Sigmoid colon (tissue), 7 donors: ENCODE data around the gene ANO6. TPM values are rescaled to one million over a fixed set of nuclear protein-coding genes. Genes with fewer than 3 reads are reported as not detected.
A peak's percentile ranks its signal among the peaks of the same experiment; 100 is the strongest.

Experiments used
- DNase-seq: peaks from one replicate; pipeline ENCODE4 v3.0.0-alpha.2; 2019
- H3K27ac ChIP-seq, 4 donors: fragments of 200-600 bp; sonication (generic); one replicate each; pipeline ENCODE4 v1.5.1; 2016 to 2019; ENCODE audit warnings: mild to moderate bottlenecking in 1 of 4
- H3K27me3 ChIP-seq, 3 donors: fragments of 200-600 bp; sonication (generic); one replicate each; pipeline ENCODE4 v1.5.1; 2019; ENCODE audit warnings: mild to moderate bottlenecking in 1 of 3
- H3K36me3 ChIP-seq, 4 donors: fragments of 200-600 bp; sonication (generic); one replicate each; pipeline ENCODE4 v1.5.1; 2016 to 2019
- H3K4me1 ChIP-seq, 4 donors: fragments of 200-600 bp; sonication (generic); one replicate each; pipeline ENCODE4 v1.5.1; 2017 to 2019
- H3K4me3 ChIP-seq, 4 donors: fragments of 200-600 bp; sonication (generic); one replicate each; pipeline ENCODE4 v1.5.1; 2017 to 2019; ENCODE audit warnings: mild to moderate bottlenecking in 2 of 4, moderate library complexity in 1 of 4
- H3K9me3 ChIP-seq, 4 donors: fragments of 200-600 bp in 3 of 4; sonication (generic) in 3 of 4; one replicate each; pipeline versions ENCODE4 v1.5.1 to v1.6.1; 2013 to 2019
- EP300 ChIP-seq, 4 donors: sonication (generic); formaldehyde crosslinking; IDR thresholded peaks; one replicate each; pipeline ENCODE4 v1.6.1; 2017; ENCODE audit warnings: antibody characterized with exemption in 4 of 4
- POLR2A ChIP-seq, 2 donors: fragments of 450-650 bp; IDR thresholded peaks; one replicate each; pipeline ENCODE4 v1.6.1; 2016; ENCODE audit warnings: antibody characterized with exemption in 2 of 2, mild to moderate bottlenecking in 2 of 2, moderate library complexity in 2 of 2
- POLR2AphosphoS5 ChIP-seq, 4 donors: sonication (generic); formaldehyde crosslinking; IDR thresholded peaks; one replicate each; pipeline ENCODE4 v1.6.1; 2017; ENCODE audit warnings: antibody characterized with exemption in 4 of 4
- WGBS, 2 donors: extraction: QIAGEN DNeasy Blood & Tissue Kit; methylation state at CpG; one replicate each; pipeline ENCODE4 v1.1.7; 2013; 5-methylcytosine and 5-hydroxymethylcytosine counted together
- intact Hi-C: fragments of 100-400 bp; cut with DNase I; formaldehyde crosslinking; loops from one replicate; pipeline ENCODE4 v1.15.1; 2023
- polyA plus RNA-seq, 3 donors: library from polyadenylated mRNA; stranded (reverse); fragments of 200-250 nt; gene quantifications; one replicate each; pipeline ENCODE4 v1.2.3, GENCODE V29; 2013
- total RNA-seq, 4 donors: library from RNA; depleted of rRNA; stranded (reverse); fragments of >200 nt; gene quantifications; one replicate each; pipeline ENCODE4 v1.1.0, GENCODE V29; 2016
- TF ChIP-seq, protein P1 (sequence below), 4 experiments: fragments of 450-650 bp in 3 of 4; fragments of 200-600 bp in 1 of 4; IDR thresholded peaks; one replicate each; pipeline ENCODE4 v1.5.1; 2016 to 2019; ENCODE audit warnings: antibody characterized with exemption in 4 of 4, mild to moderate bottlenecking in 3 of 4, moderate library complexity in 2 of 4
- donor health status: healthy with polysubstance abuse.
- donor health status: Bipolar disorder and iron deficiency.
- donor health status: healthy.

Gene ANO6
- total and polyA plus RNA-seq, 7 donors = 1.2 to 107 (median 98.5) TPM

DNA sequence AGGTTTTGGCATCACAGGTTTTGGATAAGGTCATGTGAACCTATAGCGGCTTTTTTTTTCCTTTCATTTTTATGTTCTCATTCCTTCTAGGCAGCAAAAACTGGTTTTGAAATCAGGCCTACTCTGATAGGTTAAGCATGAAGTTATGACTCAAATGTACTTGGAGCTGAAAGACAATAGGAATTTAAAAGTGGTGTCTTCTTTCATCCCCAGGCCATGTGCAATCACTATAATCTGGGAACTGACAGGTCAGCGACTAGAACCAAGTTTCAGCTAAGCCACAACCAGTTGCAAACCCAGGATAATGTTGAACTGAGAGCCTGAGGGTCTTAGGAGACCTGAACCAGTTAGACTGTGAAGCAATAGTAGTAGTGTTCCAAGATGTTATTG is 74.3 kb downstream of the ANO6 start:
- no peak overlapping the region for H3K4me3 ChIP-seq
- no peaks in the 10 kb centered on the region for H3K9me3 ChIP-seq
- WGBS, 2 donors = 89 to 97% methylated on average over 2 of the region's 2 CpGs
- no peaks in the 10 kb centered on the region for H3K36me3 ChIP-seq
- intact Hi-C loops = loop anchor here (5.0 kb wide), 3 partner anchors 53 to 437 kb away; partner anchors contain the start of genes ANO6 and ARID2
- peak overlapping the region; percentile 78 to 87 (median 82) for H3K27ac ChIP-seq
- no peak for DNase-seq
- no peaks in the 10 kb centered on the region for H3K27me3 ChIP-seq
- peaks cover 0 to 57% (median 41%) of the 10 kb centered on the region in 4 donors for H3K4me1 ChIP-seq
- peak; percentile 22 to 72 (median 56) for TF ChIP-seq POLR2AphosphoS5 (IDR thresholded peaks at IDR 0.05)
- TF ChIP-seq POLR2A (IDR thresholded peaks at IDR 0.05) = no peak
- no peak for TF ChIP-seq EP300 (IDR thresholded peaks at IDR 0.05)
- TF ChIP-seq, protein P1, sequence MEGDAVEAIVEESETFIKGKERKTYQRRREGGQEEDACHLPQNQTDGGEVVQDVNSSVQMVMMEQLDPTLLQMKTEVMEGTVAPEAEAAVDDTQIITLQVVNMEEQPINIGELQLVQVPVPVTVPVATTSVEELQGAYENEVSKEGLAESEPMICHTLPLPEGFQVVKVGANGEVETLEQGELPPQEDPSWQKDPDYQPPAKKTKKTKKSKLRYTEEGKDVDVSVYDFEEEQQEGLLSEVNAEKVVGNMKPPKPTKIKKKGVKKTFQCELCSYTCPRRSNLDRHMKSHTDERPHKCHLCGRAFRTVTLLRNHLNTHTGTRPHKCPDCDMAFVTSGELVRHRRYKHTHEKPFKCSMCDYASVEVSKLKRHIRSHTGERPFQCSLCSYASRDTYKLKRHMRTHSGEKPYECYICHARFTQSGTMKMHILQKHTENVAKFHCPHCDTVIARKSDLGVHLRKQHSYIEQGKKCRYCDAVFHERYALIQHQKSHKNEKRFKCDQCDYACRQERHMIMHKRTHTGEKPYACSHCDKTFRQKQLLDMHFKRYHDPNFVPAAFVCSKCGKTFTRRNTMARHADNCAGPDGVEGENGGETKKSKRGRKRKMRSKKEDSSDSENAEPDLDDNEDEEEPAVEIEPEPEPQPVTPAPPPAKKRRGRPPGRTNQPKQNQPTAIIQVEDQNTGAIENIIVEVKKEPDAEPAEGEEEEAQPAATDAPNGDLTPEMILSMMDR (IDR thresholded peaks at IDR 0.05) = no peak

DNA sequence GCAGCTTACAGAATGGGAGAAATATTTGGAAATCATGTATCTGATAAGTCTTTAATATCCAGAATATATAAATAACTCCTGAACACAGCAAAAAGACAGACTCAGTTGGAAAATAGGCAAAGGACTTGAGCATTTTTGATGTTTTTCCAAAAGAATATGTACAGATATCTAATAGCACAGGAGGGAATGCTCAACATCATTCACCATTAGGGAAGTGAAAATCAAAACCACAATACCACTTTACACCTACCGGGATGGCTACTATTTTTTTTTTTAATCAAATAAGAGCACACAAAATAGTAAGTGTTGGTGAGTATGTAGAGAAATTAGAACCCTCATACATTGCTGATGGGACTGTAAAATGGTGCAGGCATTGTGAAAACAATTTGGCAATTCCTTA is 75.6 kb downstream of the ANO6 start:
- no peaks in the 10 kb centered on the region for H3K27me3 ChIP-seq
- TF ChIP-seq EP300 (IDR thresholded peaks at IDR 0.05) = no peak
- TF ChIP-seq POLR2A (IDR thresholded peaks at IDR 0.05) = no peak
- TF ChIP-seq, protein P1 (IDR thresholded peaks at IDR 0.05) = no peak
- TF ChIP-seq POLR2AphosphoS5 (IDR thresholded peaks at IDR 0.05) = no peak
- intact Hi-C loops = loop anchor here (5.0 kb wide), 3 partner anchors 54 to 436 kb away; partner anchors contain the start of genes ANO6 and ARID2
- H3K27ac ChIP-seq = peak overlapping the region; percentile 78 to 87 (median 82)
- no peaks in the 10 kb centered on the region for H3K9me3 ChIP-seq
- 56 to 74% methylated on average over 1 of the region's 1 CpG for WGBS, 2 donors
- DNase-seq = no peak
- no peak overlapping the region for H3K4me3 ChIP-seq
- no peaks in the 10 kb centered on the region for H3K36me3 ChIP-seq
- peaks cover 0 to 55% (median 40%) of the 10 kb centered on the region in 4 donors for H3K4me1 ChIP-seq

DNA sequence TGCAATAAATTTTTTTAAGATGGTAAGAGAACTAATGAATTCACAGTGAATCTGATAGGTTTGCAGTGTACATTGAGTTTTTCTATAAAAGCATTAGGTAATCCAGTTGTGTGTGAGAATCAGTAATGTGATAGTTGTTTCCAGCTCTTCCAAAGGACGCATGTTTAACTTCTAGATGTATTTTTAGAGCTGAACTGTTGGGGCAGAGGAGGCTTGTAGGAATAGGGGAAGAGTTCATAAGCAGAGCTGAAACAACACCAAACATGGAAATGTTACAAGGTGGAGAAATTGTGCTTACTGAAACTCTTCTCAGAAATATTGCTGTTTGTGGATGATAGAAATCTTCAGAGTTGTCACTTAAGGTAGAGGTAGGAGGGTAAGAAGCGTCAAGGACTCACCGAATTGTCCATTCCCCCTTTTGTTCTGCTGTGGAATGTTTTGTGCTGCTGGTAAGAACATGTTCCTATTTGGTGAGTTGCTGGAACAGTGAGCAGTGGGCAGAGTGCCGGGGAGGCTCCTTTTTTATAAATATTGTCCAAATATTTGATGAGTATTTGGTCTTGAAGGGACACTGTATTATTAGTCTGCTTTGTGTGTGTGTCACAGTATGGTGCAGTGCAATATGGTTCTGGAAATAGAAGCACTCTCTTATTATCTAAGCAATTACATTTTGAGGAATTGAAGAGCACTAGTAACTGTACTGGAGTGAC is 76.7 kb downstream of the ANO6 start:
- Histone ChIP-seq H3K9me3 (no peaks in the 10 kb centered on the region), H3K4me1 (peaks cover 0 to 59% (median 38%) of the 10 kb centered on the region in 4 donors), H3K36me3 (no peaks in the 10 kb centered on the region), H3K4me3 (peak overlapping the region in 1 of 4 donors; percentile 11), H3K27me3 (no peaks in the 10 kb centered on the region), H3K27ac (peak overlapping the region; percentile 78 to 87 (median 82))
- peak; percentile 87 for DNase-seq
- TF ChIP-seq, protein P1 (IDR thresholded peaks at IDR 0.05) = no peak
- TF ChIP-seq POLR2A (IDR thresholded peaks at IDR 0.05) = no peak
- peak in 3 of 4 donors; percentile 29 to 66 (median 66) for TF ChIP-seq EP300 (IDR thresholded peaks at IDR 0.05)
- peak; percentile 7 to 77 (median 66) for TF ChIP-seq POLR2AphosphoS5 (IDR thresholded peaks at IDR 0.05)
- intact Hi-C loops = loop anchor here (5.0 kb wide), 3 partner anchors 55 to 435 kb away; partner anchors contain the start of genes ANO6 and ARID2
- 80 to 86% methylated on average over 4 of the region's 4 CpGs for WGBS, 2 donors

DNA sequence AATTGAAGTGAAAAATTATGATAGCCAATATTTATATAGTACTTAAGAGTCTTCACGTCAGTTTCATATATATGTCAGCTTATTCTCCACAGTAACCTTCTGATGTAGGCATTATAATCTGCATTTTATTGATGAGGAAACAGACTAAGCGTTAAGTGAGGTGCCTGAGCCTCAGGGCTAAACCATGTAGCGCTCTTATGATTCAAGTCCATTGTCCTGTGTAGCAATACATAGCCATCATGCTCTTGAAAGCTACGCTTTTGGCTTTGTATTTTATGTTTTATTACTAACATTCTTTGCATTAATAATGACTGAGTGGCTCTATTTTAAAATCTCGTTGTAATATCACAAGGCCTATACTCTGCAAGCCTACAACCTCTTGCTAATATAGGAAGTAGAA is 79.0 kb downstream of the ANO6 start:
- peak overlapping the region; percentile 78 to 87 (median 82) for H3K27ac ChIP-seq
- no peaks in the 10 kb centered on the region for H3K36me3 ChIP-seq
- intact Hi-C loops = loop anchor here (5.0 kb wide), 3 partner anchors 58 to 432 kb away; partner anchors contain the start of genes ANO6 and ARID2
- H3K9me3 ChIP-seq = no peaks in the 10 kb centered on the region
- no peak overlapping the region for H3K4me3 ChIP-seq
- TF ChIP-seq, protein P1 (IDR thresholded peaks at IDR 0.05) = no peak
- TF ChIP-seq POLR2AphosphoS5 (IDR thresholded peaks at IDR 0.05) (no peak), EP300 (IDR thresholded peaks at IDR 0.05) (no peak), POLR2A (IDR thresholded peaks at IDR 0.05) (no peak)
- DNase-seq = no peak
- no peaks in the 10 kb centered on the region for H3K27me3 ChIP-seq
- WGBS, 2 donors = 85 to 93% methylated on average over 5 of the region's 5 CpGs
- H3K4me1 ChIP-seq = peaks cover 0 to 74% (median 53%) of the 10 kb centered on the region in 4 donors
